H1 (cell line): ENCODE data around the gene CAMTA1.

Source experiments
- ATF2 ChIP-seq: IDR thresholded peaks from 2 replicates; pipeline ENCODE4 v1.6.1; 2012; ENCODE audit warnings: low read length, inconsistent platforms
- CBX8 ChIP-seq: fragments of 300-800, 300-1000 bp; sonication (generic); IDR thresholded peaks from 2 replicates; pipeline ENCODE4 v1.7.1; 2016; ENCODE audit warnings: low read depth, low read length, borderline replicate concordance
- CHD2 ChIP-seq: IDR thresholded peaks from 2 replicates; pipeline ENCODE4 v1.6.1; 2012; ENCODE audit warnings: low read length, improper control_type of control experiment
- EZH2 ChIP-seq: fragments of 200-600 bp; sonication (generic); IDR thresholded peaks from 2 replicates; pipeline ENCODE4 v1.7.1; 2012; ENCODE audit warnings: low read depth, mild to moderate bottlenecking, moderate library complexity, low read length, inconsistent platforms; ENCODE audit not compliant: severe bottlenecking
- GABPA ChIP-seq: IDR thresholded peaks from 2 replicates; pipeline ENCODE4 v1.6.1; 2011; ENCODE audit warnings: mild to moderate bottlenecking, low read length, moderate library complexity, borderline replicate concordance; ENCODE audit not compliant: insufficient read depth
- GTF2F1 ChIP-seq: IDR thresholded peaks from 2 replicates; pipeline ENCODE4 v1.6.1; 2012; ENCODE audit warnings: low read depth, low read length, improper control_type of control experiment, borderline replicate concordance
- POLR2AphosphoS5 ChIP-seq: IDR thresholded peaks from 2 replicates; pipeline ENCODE4 v1.6.1; 2011; ENCODE audit warnings: low read depth, low read length
- POU5F1 ChIP-seq: IDR thresholded peaks from 2 replicates; pipeline ENCODE4 v1.6.1; 2011; ENCODE audit warnings: low read depth, mild to moderate bottlenecking, low read length, moderate library complexity
- RAD21 ChIP-seq, 2 experiments: IDR thresholded peaks in 1 of 2; conservative IDR thresholded peaks in 1 of 2; 2 replicates each; pipeline ENCODE4 v1.6.1; 2011; ENCODE audit warnings: low read depth in 2 of 2, low read length in 2 of 2, improper control_type of control experiment in 1 of 2, inconsistent platforms in 1 of 2, mild to moderate bottlenecking in 1 of 2, moderate library complexity in 1 of 2
- SIN3A ChIP-seq, 2 experiments: IDR thresholded peaks in 1 of 2; conservative IDR thresholded peaks in 1 of 2; 2 replicates each; pipeline ENCODE4 v1.6.1; 2011 to 2012; ENCODE audit warnings: low read length in 2 of 2, improper control_type of control experiment in 1 of 2, low read depth in 1 of 2, mild to moderate bottlenecking in 1 of 2
- TF ChIP-seq, protein P1 (sequence below), 3 experiments: IDR thresholded peaks; 1 replicate in 2 of 3; 2 replicates in 1 of 3; pipeline versions ENCODE4 v1.5.1 to v1.6.1; 2011; ENCODE audit warnings: low read length in 3 of 3, mild to moderate bottlenecking in 3 of 3, inconsistent platforms in 2 of 3, low read depth in 1 of 3, moderate library complexity in 1 of 3; ENCODE audit not compliant: insufficient read depth in 1 of 3; ENCODE audit errors: control extremely low read depth in 1 of 3
- TF ChIP-seq, protein P2 (sequence below): IDR thresholded peaks from 2 replicates; pipeline ENCODE4 v1.6.1; 2011; ENCODE audit warnings: low read length, improper control_type of control experiment

- no peak for TF ChIP-seq POLR2AphosphoS5
- no peak for TF ChIP-seq CBX8
- TF ChIP-seq ATF2, result no peak
- TF ChIP-seq, protein P1, sequence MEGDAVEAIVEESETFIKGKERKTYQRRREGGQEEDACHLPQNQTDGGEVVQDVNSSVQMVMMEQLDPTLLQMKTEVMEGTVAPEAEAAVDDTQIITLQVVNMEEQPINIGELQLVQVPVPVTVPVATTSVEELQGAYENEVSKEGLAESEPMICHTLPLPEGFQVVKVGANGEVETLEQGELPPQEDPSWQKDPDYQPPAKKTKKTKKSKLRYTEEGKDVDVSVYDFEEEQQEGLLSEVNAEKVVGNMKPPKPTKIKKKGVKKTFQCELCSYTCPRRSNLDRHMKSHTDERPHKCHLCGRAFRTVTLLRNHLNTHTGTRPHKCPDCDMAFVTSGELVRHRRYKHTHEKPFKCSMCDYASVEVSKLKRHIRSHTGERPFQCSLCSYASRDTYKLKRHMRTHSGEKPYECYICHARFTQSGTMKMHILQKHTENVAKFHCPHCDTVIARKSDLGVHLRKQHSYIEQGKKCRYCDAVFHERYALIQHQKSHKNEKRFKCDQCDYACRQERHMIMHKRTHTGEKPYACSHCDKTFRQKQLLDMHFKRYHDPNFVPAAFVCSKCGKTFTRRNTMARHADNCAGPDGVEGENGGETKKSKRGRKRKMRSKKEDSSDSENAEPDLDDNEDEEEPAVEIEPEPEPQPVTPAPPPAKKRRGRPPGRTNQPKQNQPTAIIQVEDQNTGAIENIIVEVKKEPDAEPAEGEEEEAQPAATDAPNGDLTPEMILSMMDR (IDR thresholded peaks at IDR 0.05; ENCODE audit: control extremely low read depth in 1 of 3, insufficient read depth in 1 of 3, low read depth in 1 of 3, low read length in 3 of 3), result peak in 2 of 3 experiments; percentile 10 to 22; a peak in 1 of 4 replicates
- TF ChIP-seq SIN3A (conservative IDR thresholded peaks at IDR 0.05 in 1 of 2, IDR thresholded peaks at IDR 0.05 in 1 of 2; ENCODE audit: low read depth in 1 of 2, low read length in 2 of 2), result no peak
- TF ChIP-seq, protein P2, sequence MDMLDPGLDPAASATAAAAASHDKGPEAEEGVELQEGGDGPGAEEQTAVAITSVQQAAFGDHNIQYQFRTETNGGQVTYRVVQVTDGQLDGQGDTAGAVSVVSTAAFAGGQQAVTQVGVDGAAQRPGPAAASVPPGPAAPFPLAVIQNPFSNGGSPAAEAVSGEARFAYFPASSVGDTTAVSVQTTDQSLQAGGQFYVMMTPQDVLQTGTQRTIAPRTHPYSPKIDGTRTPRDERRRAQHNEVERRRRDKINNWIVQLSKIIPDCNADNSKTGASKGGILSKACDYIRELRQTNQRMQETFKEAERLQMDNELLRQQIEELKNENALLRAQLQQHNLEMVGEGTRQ, result no peak
- no peak for TF ChIP-seq CHD2
- TF ChIP-seq GABPA, result no peak
- TF ChIP-seq POU5F1, result no peak
- no peak for TF ChIP-seq EZH2
- peak; percentile 27 to 40; a peak in 2 of 4 replicates for TF ChIP-seq RAD21 (IDR thresholded peaks at IDR 0.05 in 1 of 2, conservative IDR thresholded peaks at IDR 0.05 in 1 of 2; ENCODE audit: low read depth in 2 of 2, low read length in 2 of 2)
- TF ChIP-seq GTF2F1, result no peak
Observed at GRCh38 chr1:7198664-7199063, 413.4 kb downstream of the CAMTA1 start.
